CD14-positive monocyte (primary cell): Measurements from ENCODE around the gene QDPR. TPM values are rescaled to one million over a fixed set of nuclear protein-coding genes. Genes with fewer than 3 reads are reported as not detected.

Experiments
- DNase-seq, 3 donors: peaks; one replicate each; pipeline ENCODE4 v3.0.0-alpha.2; 2011 to 2022
- H2AFZ ChIP-seq: 2 replicates; pipeline ENCODE4 v1.6.0; 2012; ENCODE audit warnings: mild to moderate bottlenecking, low read depth, low read length, inconsistent platforms; ENCODE audit not compliant: insufficient read depth, poor library complexity, severe bottlenecking
- H3K27ac ChIP-seq, 2 donors: 1 replicate in 1 of 2; 2 replicates in 1 of 2; pipeline ENCODE4 v1.5.1; 2012 to 2013; ENCODE audit warnings: low read length in 2 of 2, control low read depth in 1 of 2, inconsistent platforms in 1 of 2, low read depth in 1 of 2, mild to moderate bottlenecking in 1 of 2
- H3K27me3 ChIP-seq, 2 donors: one replicate each; pipeline versions ENCODE4 v1.6.0 to v1.6.1; 2011 to 2013; ENCODE audit warnings: low read length in 2 of 2; ENCODE audit not compliant: control insufficient read depth in 2 of 2, insufficient read depth in 2 of 2
- H3K36me3 ChIP-seq, 2 donors: replicated peaks in 1 of 2; 1 replicate in 1 of 2; 2 replicates in 1 of 2; pipeline versions ENCODE4 v1.5.1 to v1.6.1; 2012 to 2013; ENCODE audit warnings: low read length in 2 of 2, control low read depth in 1 of 2, inconsistent platforms in 1 of 2, mild to moderate bottlenecking in 1 of 2; ENCODE audit not compliant: insufficient read depth in 2 of 2, control insufficient read depth in 1 of 2
- H3K4me1 ChIP-seq, 2 donors: 1 replicate in 1 of 2; 2 replicates in 1 of 2; pipeline versions ENCODE4 v1.5.1 to v1.6.1; 2012 to 2013; ENCODE audit warnings: low read length in 2 of 2, control low read depth in 1 of 2, inconsistent platforms in 1 of 2, mild to moderate bottlenecking in 1 of 2, moderate library complexity in 1 of 2; ENCODE audit not compliant: insufficient read depth in 2 of 2, control insufficient read depth in 1 of 2
- H3K4me2 ChIP-seq: replicated peaks from 2 replicates; pipeline ENCODE3; 2012; ENCODE audit warnings: low read length, moderate library complexity, mild to moderate bottlenecking; ENCODE audit not compliant: poor library complexity, severe bottlenecking; ENCODE audit errors: extremely low read depth
- H3K4me3 ChIP-seq, 3 experiments: fragments of 200-600 bp in 1 of 3; sonication (generic) in 1 of 3; replicated peaks in 1 of 3; 1 replicate in 2 of 3; 2 replicates in 1 of 3; pipeline ENCODE4 v1.5.1; 2011 to 2013; ENCODE audit warnings: low read length in 3 of 3, mild to moderate bottlenecking in 3 of 3, control low read depth in 2 of 3, low read depth in 2 of 3, inconsistent platforms in 1 of 3, moderate library complexity in 1 of 3
- H3K79me2 ChIP-seq: 2 replicates; pipeline ENCODE4 v1.6.0; 2012; ENCODE audit warnings: mild to moderate bottlenecking, control low read depth, inconsistent platforms, low read length, moderate library complexity; ENCODE audit not compliant: insufficient read depth
- H3K9ac ChIP-seq: 2 replicates; pipeline ENCODE4 v1.6.0; 2017; ENCODE audit warnings: low read length, mild to moderate bottlenecking; ENCODE audit not compliant: insufficient read depth, poor library complexity, severe bottlenecking
- H3K9me3 ChIP-seq, 2 donors: replicated peaks in 1 of 2; 1 replicate in 1 of 2; 2 replicates in 1 of 2; pipeline versions ENCODE4 v1.5.1 to v1.6.1; 2012 to 2013; ENCODE audit warnings: low read length in 2 of 2, control low read depth in 1 of 2; ENCODE audit not compliant: control insufficient read depth in 1 of 2, insufficient read depth in 1 of 2
- H4K20me1 ChIP-seq: 2 replicates; pipeline ENCODE4 v1.6.0; 2012; ENCODE audit warnings: mild to moderate bottlenecking, low read length, control low read depth, moderate library complexity; ENCODE audit not compliant: insufficient read depth
- H3K27ac Mint-ChIP-seq, 7 donors: one replicate each; pipeline ENCODE4 v1.8.0; 2020; ENCODE audit warnings: mild to moderate bottlenecking in 7 of 7, mixed read lengths in 7 of 7, moderate library complexity in 6 of 7, inconsistent platforms in 2 of 7
- H3K27me3 Mint-ChIP-seq, 3 donors: one replicate each; pipeline ENCODE4 v1.8.0; 2021 to 2022; ENCODE audit warnings: low read depth in 3 of 3, mild to moderate bottlenecking in 3 of 3, mixed read lengths in 3 of 3, moderate library complexity in 3 of 3, inconsistent platforms in 1 of 3
- H3K36me3 Mint-ChIP-seq, 2 donors: one replicate each; pipeline ENCODE4 v1.8.0; 2020; ENCODE audit warnings: mixed read lengths in 2 of 2, inconsistent platforms in 1 of 2, mild to moderate bottlenecking in 1 of 2
- H3K4me1 Mint-ChIP-seq: one replicate; pipeline ENCODE4 v1.8.0; 2020; ENCODE audit warnings: mild to moderate bottlenecking, mixed read lengths
- H3K4me3 Mint-ChIP-seq, 2 donors: one replicate each; pipeline ENCODE4 v1.8.0; 2020; ENCODE audit warnings: mild to moderate bottlenecking in 2 of 2, mixed read lengths in 2 of 2, moderate library complexity in 1 of 2
- H3K9me3 Mint-ChIP-seq, 7 donors: one replicate each; pipeline ENCODE4 v1.8.0; 2020 to 2022; ENCODE audit warnings: mixed read lengths in 7 of 7, mild to moderate bottlenecking in 6 of 7, moderate library complexity in 6 of 7, inconsistent platforms in 2 of 7
- WGBS: methylation state at CpG from one replicate; pipeline ENCODE4 v1.1.5; 2013; ENCODE audit warnings: missing lambda C conversion rate; ENCODE audit not compliant: insufficient coverage; 5-methylcytosine and 5-hydroxymethylcytosine counted together
- intact Hi-C, 2 donors: fragments of 100-400 bp; cut with micrococcal nuclease; formaldehyde crosslinking; loops; one replicate each; pipeline versions ENCODE4 v1.15.0 to v1.15.1; 2023
- polyA plus RNA-seq, 3 donors: library from polyadenylated mRNA; depleted of rRNA in 1 of 3; unstranded in 2 of 3; stranded (reverse) in 1 of 3; fragments of 300-500 nt in 2 of 3; fragments of >200 nt in 1 of 3; fragmentation: Illumina TruSeq in 2 of 3; gene quantifications; 1 replicate in 2 of 3; 2 replicates in 1 of 3; pipeline ENCODE4 v1.2.3, GENCODE V29; 2012 to 2021
- TF ChIP-seq, protein P1 (sequence below): fragments of 200-600 bp; IDR thresholded peaks from one replicate; pipeline ENCODE4 v1.8.0; 2022; ENCODE audit warnings: antibody characterized with exemption, mild to moderate bottlenecking

Gene QDPR
- polyA plus RNA-seq, 3 donors, result 15.8 to 31.7 (median 27.7) TPM

DNA sequence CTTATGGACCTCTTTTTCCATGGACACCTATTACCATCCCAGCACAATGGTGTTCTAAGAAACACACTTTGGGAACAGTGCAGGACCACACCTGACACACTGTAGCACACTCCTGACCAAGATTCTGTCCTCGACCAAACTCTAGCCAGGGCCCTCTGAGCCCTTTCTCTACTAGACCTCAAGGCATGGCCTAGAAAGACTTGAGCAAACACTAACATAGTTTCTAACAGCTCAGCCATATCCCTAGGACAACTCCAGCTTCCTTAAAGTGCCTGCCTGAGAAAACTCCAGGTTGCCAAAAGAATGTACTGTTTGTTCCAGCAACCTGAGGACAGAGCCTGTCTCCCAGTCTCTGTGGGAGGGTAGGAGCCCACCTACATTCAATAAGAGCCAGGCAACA is 48.3 kb downstream of the QDPR start:
- Histone ChIP-seq H3K9ac (no peak overlapping the region), H3K27me3 (no peaks in the 10 kb centered on the region), H3K4me2 (no peak overlapping the region), H3K36me3 (no peaks in the 10 kb centered on the region), H4K20me1 (no peaks in the 10 kb centered on the region), H3K9me3 (peaks cover 0 to 3% of the 10 kb centered on the region in 2 donors), H3K4me1 (no peaks in the 10 kb centered on the region), H3K27ac (no peak overlapping the region), H3K79me2 (no peaks in the 10 kb centered on the region), H2AFZ (no peak overlapping the region), H3K4me3 (no peak overlapping the region)
- TF ChIP-seq, protein P1, sequence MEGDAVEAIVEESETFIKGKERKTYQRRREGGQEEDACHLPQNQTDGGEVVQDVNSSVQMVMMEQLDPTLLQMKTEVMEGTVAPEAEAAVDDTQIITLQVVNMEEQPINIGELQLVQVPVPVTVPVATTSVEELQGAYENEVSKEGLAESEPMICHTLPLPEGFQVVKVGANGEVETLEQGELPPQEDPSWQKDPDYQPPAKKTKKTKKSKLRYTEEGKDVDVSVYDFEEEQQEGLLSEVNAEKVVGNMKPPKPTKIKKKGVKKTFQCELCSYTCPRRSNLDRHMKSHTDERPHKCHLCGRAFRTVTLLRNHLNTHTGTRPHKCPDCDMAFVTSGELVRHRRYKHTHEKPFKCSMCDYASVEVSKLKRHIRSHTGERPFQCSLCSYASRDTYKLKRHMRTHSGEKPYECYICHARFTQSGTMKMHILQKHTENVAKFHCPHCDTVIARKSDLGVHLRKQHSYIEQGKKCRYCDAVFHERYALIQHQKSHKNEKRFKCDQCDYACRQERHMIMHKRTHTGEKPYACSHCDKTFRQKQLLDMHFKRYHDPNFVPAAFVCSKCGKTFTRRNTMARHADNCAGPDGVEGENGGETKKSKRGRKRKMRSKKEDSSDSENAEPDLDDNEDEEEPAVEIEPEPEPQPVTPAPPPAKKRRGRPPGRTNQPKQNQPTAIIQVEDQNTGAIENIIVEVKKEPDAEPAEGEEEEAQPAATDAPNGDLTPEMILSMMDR, result no peak
- Mint-ChIP-seq H3K27ac (no peak overlapping the region), H3K27me3 (no peaks in the 10 kb centered on the region), H3K4me3 (no peak overlapping the region), H3K9me3 (peaks cover 0 to 12% (median 2%) of the 10 kb centered on the region in 7 donors), H3K36me3 (peaks cover 0 to 2% of the 10 kb centered on the region in 2 donors), H3K4me1 (no peaks in the 10 kb centered on the region)
- DNase-seq, result no peak
- intact Hi-C loops, result no loop called here
- 91% methylated on average over 1 of the region's 1 CpG for WGBS

DNA sequence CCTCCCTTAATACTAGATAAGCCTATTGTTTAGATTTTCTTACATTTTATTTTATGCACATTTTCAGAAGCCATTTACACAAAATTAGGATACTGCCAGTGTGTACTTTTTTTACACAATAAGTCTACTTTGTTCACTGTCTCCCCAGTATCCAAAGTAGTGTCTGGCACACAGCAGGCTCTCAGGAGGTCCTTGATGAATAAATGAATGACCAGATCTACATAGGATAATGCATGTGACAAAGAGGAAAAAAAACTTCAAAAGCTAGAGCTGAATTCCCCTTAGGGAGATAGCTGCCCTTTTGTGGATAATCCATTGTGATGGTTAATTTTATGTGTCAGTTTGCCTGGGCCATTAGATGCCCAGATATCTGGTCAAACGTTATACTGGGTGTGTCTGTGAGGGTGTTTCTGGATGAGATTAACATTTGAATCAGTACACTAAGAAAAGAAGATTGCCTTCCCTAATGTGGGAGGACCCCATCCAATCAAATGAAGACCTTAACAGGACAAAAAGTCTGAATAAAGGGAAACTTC is 61.6 kb downstream of the QDPR start:
- no peak overlapping the region for H2AFZ ChIP-seq
- no peak overlapping the region for H3K4me3 ChIP-seq
- H3K9me3 ChIP-seq, result peaks cover 0 to 2% of the 10 kb centered on the region in 2 donors
- H3K4me2 ChIP-seq, result no peak overlapping the region
- no peak overlapping the region for H3K27ac Mint-ChIP-seq
- no peaks in the 10 kb centered on the region for H3K4me1 ChIP-seq
- no peaks in the 10 kb centered on the region for H3K36me3 Mint-ChIP-seq
- no peak overlapping the region for H3K27ac ChIP-seq
- H3K27me3 ChIP-seq, result no peaks in the 10 kb centered on the region
- no peaks in the 10 kb centered on the region for H4K20me1 ChIP-seq
- H3K9ac ChIP-seq, result no peak overlapping the region
- intact Hi-C loops, result no loop called here
- no peak overlapping the region for H3K4me3 Mint-ChIP-seq
- no CpG with 5 or more reads among the region's 1 CpG for WGBS
- H3K27me3 Mint-ChIP-seq, result peaks cover 0 to 1% (median 1%) of the 10 kb centered on the region in 3 donors
- H3K4me1 Mint-ChIP-seq, result peaks cover 2% of the 10 kb centered on the region
- H3K9me3 Mint-ChIP-seq, result peaks cover 0 to 11% (median 7%) of the 10 kb centered on the region in 7 donors
- no peaks in the 10 kb centered on the region for H3K36me3 ChIP-seq
- H3K79me2 ChIP-seq, result no peaks in the 10 kb centered on the region
- no peak for DNase-seq
- TF ChIP-seq, protein P1, result no peak
